HepG2 (cell line): ENCODE results near the gene RASIP1. TPM values are rescaled to one million over a fixed set of nuclear protein-coding genes. Genes with fewer than 3 reads are reported as not detected.

Source experiments
- BHLHE40 ChIP-seq: IDR thresholded peaks from 2 replicates; pipeline ENCODE4 v1.6.1; 2011; ENCODE audit warnings: low read length, improper control_type of control experiment
- GABPA ChIP-seq, 2 experiments: IDR thresholded peaks; 2 replicates each; pipeline ENCODE4 v1.6.1; 2011 to 2016; ENCODE audit warnings: low read depth in 2 of 2, low read length in 1 of 2, missing biosample characterization in 1 of 2, missing genetic modification characterization in 1 of 2
- HHEX ChIP-seq: IDR thresholded peaks from 2 replicates; pipeline ENCODE4 v1.6.1; 2016; ENCODE audit warnings: control low read depth
- ISX ChIP-seq: sonication (generic); formaldehyde crosslinking; conservative IDR thresholded peaks from 2 replicates; pipeline ENCODE4 v1.5.0; 2020; ENCODE audit warnings: missing genetic modification reagents
- MAFG ChIP-seq: sonication (generic); formaldehyde crosslinking; IDR thresholded peaks from 2 replicates; pipeline ENCODE4 v1.5.1; 2020; ENCODE audit warnings: mild to moderate bottlenecking, missing genetic modification reagents
- SMARCE1 ChIP-seq: fragments of 450-650 bp; IDR thresholded peaks from 2 replicates; pipeline ENCODE4 v1.6.1; 2017; ENCODE audit warnings: borderline replicate concordance
- SP1 ChIP-seq, 2 experiments: fragments of 450-650 bp in 1 of 2; sonication (generic) in 1 of 2; formaldehyde crosslinking in 1 of 2; IDR thresholded peaks; 2 replicates each; pipeline versions ENCODE4 v1.4.0 to v1.6.1; 2016 to 2020; ENCODE audit warnings: missing genetic modification reagents in 1 of 2
- SP4 ChIP-seq: sonication (generic); formaldehyde crosslinking; IDR thresholded peaks from 2 replicates; pipeline ENCODE4 v1.8.1; 2023; ENCODE audit warnings: mild to moderate bottlenecking, missing genetic modification reagents
- ZNF207 ChIP-seq: fragments of 450-650 bp; IDR thresholded peaks from 2 replicates; pipeline ENCODE4 v1.6.1; 2016; ENCODE audit warnings: antibody characterized with exemption, borderline replicate concordance
- ZNF333 ChIP-seq: sonication (generic); formaldehyde crosslinking; IDR thresholded peaks from 2 replicates; pipeline ENCODE4 v1.4.0; 2020; ENCODE audit warnings: mild to moderate bottlenecking, missing genetic modification reagents, borderline replicate concordance
- polyA plus RNA-seq, 8 experiments: library from polyadenylated mRNA; depleted of rRNA in 3 of 8; stranded (reverse) in 7 of 8; unstranded in 1 of 8; fragments of >200 nt; fragmentation: Illumina TruSeq in 4 of 8; extraction: Trizol in 4 of 8; gene quantifications; 2 replicates each; pipeline versions ENCODE4 v1.2.1 to v1.2.3, GENCODE V29; 2011 to 2016; ENCODE audit warnings: low read depth in 4 of 8, missing spikeins in 1 of 8, mixed read lengths in 1 of 8; ENCODE audit not compliant: insufficient read depth in 1 of 8
- total RNA-seq, 5 experiments: library from RNA; depleted of rRNA; stranded (reverse); fragments of >200 nt; fragmentation: Illumina TruSeq; extraction: Trizol; gene quantifications; 2 replicates each; pipeline ENCODE4 v1.2.3, GENCODE V29; 2016; ENCODE audit warnings: low read depth in 1 of 5
- TF ChIP-seq, protein P1 (sequence below): sonication (generic); formaldehyde crosslinking; IDR thresholded peaks from 2 replicates; pipeline ENCODE4 v1.5.0; 2020; ENCODE audit warnings: missing genetic modification reagents
- TF ChIP-seq, protein P2 (sequence below): sonication (generic); formaldehyde crosslinking; IDR thresholded peaks from 2 replicates; pipeline ENCODE4 v1.4.0; 2020; ENCODE audit warnings: mild to moderate bottlenecking, missing genetic modification reagents
- TF ChIP-seq, protein P3 (sequence below): IDR thresholded peaks from 2 replicates; pipeline ENCODE4 v1.6.1; 2016; ENCODE audit warnings: mild to moderate bottlenecking, missing biosample characterization, missing genetic modification reagents
- TF ChIP-seq, protein P4 (sequence below): sonication (generic); formaldehyde crosslinking; IDR thresholded peaks from 2 replicates; pipeline ENCODE4 v1.5.0; 2020; ENCODE audit warnings: mild to moderate bottlenecking, missing genetic modification reagents, borderline replicate concordance
- TF ChIP-seq, protein P5 (sequence below): sonication (generic); formaldehyde crosslinking; IDR thresholded peaks from 2 replicates; pipeline ENCODE4 v1.4.0; 2020; ENCODE audit warnings: mild to moderate bottlenecking, low read depth, missing genetic modification reagents

RASIP1 gene
- total and polyA plus RNA-seq, 2 of the 13 experiments (the other 11 are each of a cell fraction or from before 2014, with no cell fraction given) = 0.44 to 0.58 TPM

DNA sequence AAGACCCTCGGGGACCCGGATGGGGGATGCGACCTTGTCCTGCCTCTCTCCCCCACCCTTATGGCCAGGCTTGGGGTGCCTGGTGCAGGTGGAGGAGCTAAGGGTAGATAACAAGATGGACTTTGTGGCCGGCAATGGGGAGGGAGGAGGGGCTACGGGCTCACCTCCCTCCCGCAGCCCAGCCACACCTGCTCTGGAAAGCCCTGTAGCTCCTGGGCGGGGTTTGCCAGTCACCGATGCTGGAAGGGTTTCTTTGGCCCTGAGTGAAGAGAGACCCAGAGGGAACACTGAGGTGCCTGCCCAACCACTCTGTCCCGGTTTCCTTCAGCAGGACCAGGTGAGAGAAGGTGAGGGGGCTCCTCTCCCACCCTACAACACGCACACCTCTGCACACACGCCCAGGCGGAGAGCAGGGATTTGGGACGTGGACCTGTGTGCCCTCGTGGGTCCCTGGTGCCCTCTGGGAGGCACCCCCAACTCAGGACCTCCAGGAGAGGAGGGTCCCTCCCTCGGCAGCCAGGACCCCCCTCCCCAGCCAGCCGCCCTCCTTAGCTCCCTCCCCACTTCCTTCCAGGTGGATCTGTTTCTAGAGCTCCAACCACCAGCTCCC is 44.6 kb downstream of the RASIP1 start, which contains the start of gene FUT2 (continued):
- TF ChIP-seq, protein P1, sequence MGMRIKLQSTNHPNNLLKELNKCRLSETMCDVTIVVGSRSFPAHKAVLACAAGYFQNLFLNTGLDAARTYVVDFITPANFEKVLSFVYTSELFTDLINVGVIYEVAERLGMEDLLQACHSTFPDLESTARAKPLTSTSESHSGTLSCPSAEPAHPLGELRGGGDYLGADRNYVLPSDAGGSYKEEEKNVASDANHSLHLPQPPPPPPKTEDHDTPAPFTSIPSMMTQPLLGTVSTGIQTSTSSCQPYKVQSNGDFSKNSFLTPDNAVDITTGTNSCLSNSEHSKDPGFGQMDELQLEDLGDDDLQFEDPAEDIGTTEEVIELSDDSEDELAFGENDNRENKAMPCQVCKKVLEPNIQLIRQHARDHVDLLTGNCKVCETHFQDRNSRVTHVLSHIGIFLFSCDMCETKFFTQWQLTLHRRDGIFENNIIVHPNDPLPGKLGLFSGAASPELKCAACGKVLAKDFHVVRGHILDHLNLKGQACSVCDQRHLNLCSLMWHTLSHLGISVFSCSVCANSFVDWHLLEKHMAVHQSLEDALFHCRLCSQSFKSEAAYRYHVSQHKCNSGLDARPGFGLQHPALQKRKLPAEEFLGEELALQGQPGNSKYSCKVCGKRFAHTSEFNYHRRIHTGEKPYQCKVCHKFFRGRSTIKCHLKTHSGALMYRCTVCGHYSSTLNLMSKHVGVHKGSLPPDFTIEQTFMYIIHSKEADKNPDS (CRISPR knock-in tag) = no peak
- no peak for TF ChIP-seq SP1 (IDR thresholded peaks at IDR 0.05)
- TF ChIP-seq SP1 (CRISPR knock-in tag; IDR thresholded peaks at IDR 0.05) = no peak
- no peak for TF ChIP-seq MAFG (CRISPR knock-in tag)
- TF ChIP-seq GABPA (IDR thresholded peaks at IDR 0.05; ENCODE audit: low read depth, low read length) = no peak
- no peak for TF ChIP-seq GABPA (CRISPR knock-in tag; IDR thresholded peaks at IDR 0.05; ENCODE audit: low read depth)
- TF ChIP-seq ISX (CRISPR knock-in tag) = no peak
- TF ChIP-seq SP4 (CRISPR knock-in tag) = 0 out of 2 replicates have a peak, but pooled peaks have one; percentile 27
- no peak for TF ChIP-seq SMARCE1
- TF ChIP-seq HHEX = no peak
- TF ChIP-seq BHLHE40 = no peak
- TF ChIP-seq ZNF333 (CRISPR knock-in tag) = peak; percentile 49; the same call in 1 of the 2 replicates
- TF ChIP-seq, protein P2, sequence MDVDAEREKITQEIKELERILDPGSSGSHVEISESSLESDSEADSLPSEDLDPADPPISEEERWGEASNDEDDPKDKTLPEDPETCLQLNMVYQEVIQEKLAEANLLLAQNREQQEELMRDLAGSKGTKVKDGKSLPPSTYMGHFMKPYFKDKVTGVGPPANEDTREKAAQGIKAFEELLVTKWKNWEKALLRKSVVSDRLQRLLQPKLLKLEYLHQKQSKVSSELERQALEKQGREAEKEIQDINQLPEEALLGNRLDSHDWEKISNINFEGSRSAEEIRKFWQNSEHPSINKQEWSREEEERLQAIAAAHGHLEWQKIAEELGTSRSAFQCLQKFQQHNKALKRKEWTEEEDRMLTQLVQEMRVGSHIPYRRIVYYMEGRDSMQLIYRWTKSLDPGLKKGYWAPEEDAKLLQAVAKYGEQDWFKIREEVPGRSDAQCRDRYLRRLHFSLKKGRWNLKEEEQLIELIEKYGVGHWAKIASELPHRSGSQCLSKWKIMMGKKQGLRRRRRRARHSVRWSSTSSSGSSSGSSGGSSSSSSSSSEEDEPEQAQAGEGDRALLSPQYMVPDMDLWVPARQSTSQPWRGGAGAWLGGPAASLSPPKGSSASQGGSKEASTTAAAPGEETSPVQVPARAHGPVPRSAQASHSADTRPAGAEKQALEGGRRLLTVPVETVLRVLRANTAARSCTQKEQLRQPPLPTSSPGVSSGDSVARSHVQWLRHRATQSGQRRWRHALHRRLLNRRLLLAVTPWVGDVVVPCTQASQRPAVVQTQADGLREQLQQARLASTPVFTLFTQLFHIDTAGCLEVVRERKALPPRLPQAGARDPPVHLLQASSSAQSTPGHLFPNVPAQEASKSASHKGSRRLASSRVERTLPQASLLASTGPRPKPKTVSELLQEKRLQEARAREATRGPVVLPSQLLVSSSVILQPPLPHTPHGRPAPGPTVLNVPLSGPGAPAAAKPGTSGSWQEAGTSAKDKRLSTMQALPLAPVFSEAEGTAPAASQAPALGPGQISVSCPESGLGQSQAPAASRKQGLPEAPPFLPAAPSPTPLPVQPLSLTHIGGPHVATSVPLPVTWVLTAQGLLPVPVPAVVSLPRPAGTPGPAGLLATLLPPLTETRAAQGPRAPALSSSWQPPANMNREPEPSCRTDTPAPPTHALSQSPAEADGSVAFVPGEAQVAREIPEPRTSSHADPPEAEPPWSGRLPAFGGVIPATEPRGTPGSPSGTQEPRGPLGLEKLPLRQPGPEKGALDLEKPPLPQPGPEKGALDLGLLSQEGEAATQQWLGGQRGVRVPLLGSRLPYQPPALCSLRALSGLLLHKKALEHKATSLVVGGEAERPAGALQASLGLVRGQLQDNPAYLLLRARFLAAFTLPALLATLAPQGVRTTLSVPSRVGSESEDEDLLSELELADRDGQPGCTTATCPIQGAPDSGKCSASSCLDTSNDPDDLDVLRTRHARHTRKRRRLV (CRISPR knock-in tag) = 0 out of 2 replicates have a peak, but pooled peaks have one; percentile 36
- TF ChIP-seq, protein P3, sequence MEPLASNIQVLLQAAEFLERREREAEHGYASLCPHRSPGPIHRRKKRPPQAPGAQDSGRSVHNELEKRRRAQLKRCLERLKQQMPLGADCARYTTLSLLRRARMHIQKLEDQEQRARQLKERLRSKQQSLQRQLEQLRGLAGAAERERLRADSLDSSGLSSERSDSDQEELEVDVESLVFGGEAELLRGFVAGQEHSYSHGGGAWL = 0 out of 2 replicates have a peak, but pooled peaks have one; percentile 39
- TF ChIP-seq, protein P4, sequence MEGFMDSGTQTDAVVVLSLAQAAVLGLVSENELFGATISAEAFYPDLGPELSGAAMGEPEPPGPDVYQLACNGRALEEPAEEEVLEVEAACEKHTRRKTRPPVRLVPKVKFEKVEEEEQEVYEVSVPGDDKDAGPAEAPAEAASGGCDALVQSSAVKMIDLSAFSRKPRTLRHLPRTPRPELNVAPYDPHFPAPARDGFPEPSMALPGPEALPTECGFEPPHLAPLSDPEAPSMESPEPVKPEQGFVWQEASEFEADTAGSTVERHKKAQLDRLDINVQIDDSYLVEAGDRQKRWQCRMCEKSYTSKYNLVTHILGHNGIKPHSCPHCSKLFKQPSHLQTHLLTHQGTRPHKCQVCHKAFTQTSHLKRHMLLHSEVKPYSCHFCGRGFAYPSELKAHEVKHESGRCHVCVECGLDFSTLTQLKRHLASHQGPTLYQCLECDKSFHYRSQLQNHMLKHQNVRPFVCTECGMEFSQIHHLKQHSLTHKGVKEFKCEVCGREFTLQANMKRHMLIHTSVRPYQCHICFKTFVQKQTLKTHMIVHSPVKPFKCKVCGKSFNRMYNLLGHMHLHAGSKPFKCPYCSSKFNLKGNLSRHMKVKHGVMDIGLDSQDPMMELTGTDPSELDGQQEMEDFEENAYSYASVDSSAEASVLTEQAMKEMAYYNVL (CRISPR knock-in tag) = peak; percentile 49; the same call in 1 of the 2 replicates
- TF ChIP-seq, protein P5, sequence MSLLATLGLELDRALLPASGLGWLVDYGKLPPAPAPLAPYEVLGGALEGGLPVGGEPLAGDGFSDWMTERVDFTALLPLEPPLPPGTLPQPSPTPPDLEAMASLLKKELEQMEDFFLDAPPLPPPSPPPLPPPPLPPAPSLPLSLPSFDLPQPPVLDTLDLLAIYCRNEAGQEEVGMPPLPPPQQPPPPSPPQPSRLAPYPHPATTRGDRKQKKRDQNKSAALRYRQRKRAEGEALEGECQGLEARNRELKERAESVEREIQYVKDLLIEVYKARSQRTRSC = no peak
- TF ChIP-seq ZNF207 = no peak
